ENCODE data around the gene ELOVL3.
"Not testable (repeated sequence)": the region's sequence is repeated elsewhere in the genome, so short reads cannot be mapped to it uniquely, and the experiment has no call there.

The ELOVL3 gene

GRCh38 chr10:102252508-102252907, 26.4 kb downstream of the ELOVL3 start:
- not testable (repeated sequence) for DNase-seq (ENCODE audit: low read depth in 2 of 2, low spot score in 1 of 2)

GRCh38 chr10:102254426-102254825, 28.3 kb downstream of the ELOVL3 start:
- no peak for DNase-seq (ENCODE audit: low read depth in 2 of 2, low spot score in 1 of 2)

- no peak for DNase-seq (ENCODE audit: low read depth in 2 of 2, low spot score in 1 of 2)
Observed at GRCh38 chr10:102255404-102255803, 29.3 kb downstream of the ELOVL3 start.

- DNase-seq (ENCODE audit: low read depth in 2 of 2, low spot score in 1 of 2) = no peak
Observed at GRCh38 chr10:102261196-102261595, 35.1 kb downstream of the ELOVL3 start.

- no peak for DNase-seq (ENCODE audit: low read depth in 2 of 2, low spot score in 1 of 2)
Observed at GRCh38 chr10:102261842-102262241, 35.7 kb downstream of the ELOVL3 start.

- DNase-seq (ENCODE audit: low read depth in 2 of 2, low spot score in 1 of 2) = no peak
Observed at GRCh38 chr10:102262744-102263370, 36.8 kb downstream of the ELOVL3 start.

- DNase-seq (ENCODE audit: low read depth in 2 of 2, low spot score in 1 of 2) = no peak
Observed at GRCh38 chr10:102264371-102264770, 38.3 kb downstream of the ELOVL3 start.

GRCh38 chr10:102266670-102267069, 40.6 kb downstream of the ELOVL3 start:
- no peak for DNase-seq (ENCODE audit: low read depth in 2 of 2, low spot score in 1 of 2)

- no peak for DNase-seq (ENCODE audit: low read depth in 2 of 2, low spot score in 1 of 2)
Observed at GRCh38 chr10:102267748-102268147, 41.6 kb downstream of the ELOVL3 start.

- DNase-seq (ENCODE audit: low read depth in 2 of 2, low spot score in 1 of 2) = no peak
Observed at GRCh38 chr10:102268375-102268888, 42.3 kb downstream of the ELOVL3 start.

- DNase-seq (ENCODE audit: low read depth in 2 of 2, low spot score in 1 of 2) = no peak
Observed at GRCh38 chr10:102269017-102269416, 42.9 kb downstream of the ELOVL3 start.

GRCh38 chr10:102274062-102274461, 48.0 kb downstream of the ELOVL3 start:
- DNase-seq (ENCODE audit: low read depth in 2 of 2, low spot score in 1 of 2) = no peak

- no peak for DNase-seq (ENCODE audit: low read depth in 2 of 2, low spot score in 1 of 2)
Observed at GRCh38 chr10:102275343-102275742, 49.2 kb downstream of the ELOVL3 start.

- no peak for DNase-seq (ENCODE audit: low read depth in 2 of 2, low spot score in 1 of 2)
Observed at GRCh38 chr10:102279104-102279503, 53.0 kb downstream of the ELOVL3 start.

All from stimulated activated CD8-positive, alpha-beta memory T cell treated with anti-CD3 and anti-CD28 coated beads, Interleukin-4, amount 100 ng/mL, for 4 hours (primary cell).